Prostate gland (tissue), 2 donors: Measurements from ENCODE around the gene COG5. TPM values are rescaled to one million over a fixed set of nuclear protein-coding genes. Genes with fewer than 3 reads are reported as not detected.
A peak's percentile ranks its signal among the peaks of the same experiment; 100 is the strongest.

Experiments used
- DNase-seq: peaks from one replicate; pipeline ENCODE4 v3.0.0-alpha.2; 2019; ENCODE audit warnings: low spot score
- H3K27ac ChIP-seq, 2 donors: fragments of 200-600 bp; sonication (generic); 2 replicates each; pipeline ENCODE4 v1.5.1; 2017 to 2019
- H3K27me3 ChIP-seq: fragments of 200-600 bp; sonication (generic); replicated peaks from 2 replicates; pipeline ENCODE4 v1.5.1; 2019; ENCODE audit not compliant: insufficient read depth
- H3K36me3 ChIP-seq, 2 donors: fragments of 200-600 bp; sonication (generic); 1 replicate in 1 of 2; 2 replicates in 1 of 2; pipeline versions ENCODE4 v1.5.1 to v1.8.1; 2017 to 2019
- H3K4me1 ChIP-seq: fragments of 200-600 bp; sonication (generic); replicated peaks from 2 replicates; pipeline ENCODE4 v1.5.1; 2019
- H3K4me3 ChIP-seq, 2 donors: fragments of 200-600 bp; sonication (generic); 2 replicates each; pipeline ENCODE4 v1.5.1; 2017 to 2019
- H3K9me3 ChIP-seq: fragments of 200-600 bp; sonication (generic); 2 replicates; pipeline ENCODE4 v1.5.1; 2017
- POLR2A ChIP-seq: fragments of 450-650 bp; IDR thresholded peaks from one replicate; pipeline ENCODE4 v1.6.1; 2016; ENCODE audit warnings: antibody characterized with exemption, mild to moderate bottlenecking
- POLR2AphosphoS5 ChIP-seq: sonication (generic); formaldehyde crosslinking; IDR thresholded peaks from one replicate; pipeline ENCODE4 v1.6.1; 2017; ENCODE audit warnings: antibody characterized with exemption
- WGBS: methylation state at CpG from one replicate; pipeline ENCODE4 v1.1.5; 2018; 5-methylcytosine and 5-hydroxymethylcytosine counted together
- intact Hi-C: fragments of 100-400 bp; cut with DNase I; formaldehyde crosslinking; loops from one replicate; pipeline ENCODE4 v1.14.2; 2022
- total RNA-seq, 2 donors: library from RNA; depleted of rRNA; stranded (reverse); fragments of >200 nt; gene quantifications; one replicate each; pipeline ENCODE4 v1.1.0, GENCODE V29; 2016
- TF ChIP-seq, protein P1 (sequence below), 4 experiments: fragments of 200-600 bp in 2 of 4; fragments of 450-650 bp in 2 of 4; sonication (generic) in 2 of 4; IDR thresholded peaks; 1 replicate in 3 of 4; 2 replicates in 1 of 4; pipeline ENCODE4 v1.5.1; 2016 to 2019; ENCODE audit warnings: antibody characterized with exemption in 4 of 4, mild to moderate bottlenecking in 2 of 4, moderate library complexity in 2 of 4

The COG5 gene
- total RNA-seq, 2 donors from 2014 or later: 35.1 to 86.4 TPM

DNA sequence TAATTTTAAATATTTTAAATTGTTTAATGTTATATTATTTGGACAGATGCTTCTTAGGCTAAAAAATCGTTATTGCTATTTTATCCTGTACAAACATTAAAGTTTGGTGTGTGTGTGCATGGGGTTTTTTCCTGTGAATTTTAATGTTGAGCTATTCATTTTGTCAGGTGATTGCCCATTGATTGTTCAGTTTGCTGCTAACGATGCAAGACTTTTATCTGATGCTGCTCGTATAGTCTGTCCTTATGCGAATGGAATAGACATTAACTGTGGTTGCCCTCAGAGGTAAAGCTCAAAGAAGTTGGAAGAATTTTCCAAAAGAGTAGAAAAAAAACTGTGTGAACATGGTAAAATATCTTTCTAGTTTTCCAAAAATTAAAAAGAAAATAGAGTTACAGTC, 9.8 kb upstream of the COG5 start:
- no peak overlapping the region for H3K27ac ChIP-seq
- no peaks in the 10 kb centered on the region for H3K9me3 ChIP-seq
- WGBS: 80% methylated on average over 4 of the region's 4 CpGs
- no peaks in the 10 kb centered on the region for H3K27me3 ChIP-seq
- TF ChIP-seq POLR2A: no peak
- TF ChIP-seq, protein P1, sequence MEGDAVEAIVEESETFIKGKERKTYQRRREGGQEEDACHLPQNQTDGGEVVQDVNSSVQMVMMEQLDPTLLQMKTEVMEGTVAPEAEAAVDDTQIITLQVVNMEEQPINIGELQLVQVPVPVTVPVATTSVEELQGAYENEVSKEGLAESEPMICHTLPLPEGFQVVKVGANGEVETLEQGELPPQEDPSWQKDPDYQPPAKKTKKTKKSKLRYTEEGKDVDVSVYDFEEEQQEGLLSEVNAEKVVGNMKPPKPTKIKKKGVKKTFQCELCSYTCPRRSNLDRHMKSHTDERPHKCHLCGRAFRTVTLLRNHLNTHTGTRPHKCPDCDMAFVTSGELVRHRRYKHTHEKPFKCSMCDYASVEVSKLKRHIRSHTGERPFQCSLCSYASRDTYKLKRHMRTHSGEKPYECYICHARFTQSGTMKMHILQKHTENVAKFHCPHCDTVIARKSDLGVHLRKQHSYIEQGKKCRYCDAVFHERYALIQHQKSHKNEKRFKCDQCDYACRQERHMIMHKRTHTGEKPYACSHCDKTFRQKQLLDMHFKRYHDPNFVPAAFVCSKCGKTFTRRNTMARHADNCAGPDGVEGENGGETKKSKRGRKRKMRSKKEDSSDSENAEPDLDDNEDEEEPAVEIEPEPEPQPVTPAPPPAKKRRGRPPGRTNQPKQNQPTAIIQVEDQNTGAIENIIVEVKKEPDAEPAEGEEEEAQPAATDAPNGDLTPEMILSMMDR (IDR thresholded peaks at IDR 0.05): no peak
- no peak for TF ChIP-seq POLR2AphosphoS5
- no peaks in the 10 kb centered on the region for H3K36me3 ChIP-seq
- no peak for DNase-seq
- H3K4me1 ChIP-seq: no peaks in the 10 kb centered on the region
- H3K4me3 ChIP-seq: no peak overlapping the region
- intact Hi-C loops: no loop called here

DNA sequence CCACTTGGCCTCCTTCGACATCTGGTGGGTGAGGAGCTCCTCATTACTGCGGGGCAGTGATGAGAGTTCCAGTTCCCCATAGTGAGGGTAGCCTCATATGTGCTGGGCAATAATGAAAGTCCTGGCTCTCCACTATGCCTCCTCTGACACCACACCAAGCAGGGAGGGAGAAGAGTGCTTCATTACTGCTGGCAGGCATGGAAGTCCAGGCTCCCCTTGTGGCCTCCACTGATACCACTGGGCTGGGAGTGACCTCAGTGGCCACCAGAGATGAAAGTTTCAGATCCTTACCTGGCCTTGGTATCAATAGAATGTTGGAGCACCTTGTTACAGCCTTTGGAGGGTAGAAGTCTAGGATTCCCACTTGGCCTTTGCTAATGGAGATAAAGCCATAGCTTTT, 6.6 kb upstream of the COG5 start:
- no peaks in the 10 kb centered on the region for H3K27me3 ChIP-seq
- intact Hi-C loops: no loop called here
- TF ChIP-seq, protein P1 (IDR thresholded peaks at IDR 0.05): no peak
- TF ChIP-seq POLR2A (no peak), POLR2AphosphoS5 (no peak)

DNA sequence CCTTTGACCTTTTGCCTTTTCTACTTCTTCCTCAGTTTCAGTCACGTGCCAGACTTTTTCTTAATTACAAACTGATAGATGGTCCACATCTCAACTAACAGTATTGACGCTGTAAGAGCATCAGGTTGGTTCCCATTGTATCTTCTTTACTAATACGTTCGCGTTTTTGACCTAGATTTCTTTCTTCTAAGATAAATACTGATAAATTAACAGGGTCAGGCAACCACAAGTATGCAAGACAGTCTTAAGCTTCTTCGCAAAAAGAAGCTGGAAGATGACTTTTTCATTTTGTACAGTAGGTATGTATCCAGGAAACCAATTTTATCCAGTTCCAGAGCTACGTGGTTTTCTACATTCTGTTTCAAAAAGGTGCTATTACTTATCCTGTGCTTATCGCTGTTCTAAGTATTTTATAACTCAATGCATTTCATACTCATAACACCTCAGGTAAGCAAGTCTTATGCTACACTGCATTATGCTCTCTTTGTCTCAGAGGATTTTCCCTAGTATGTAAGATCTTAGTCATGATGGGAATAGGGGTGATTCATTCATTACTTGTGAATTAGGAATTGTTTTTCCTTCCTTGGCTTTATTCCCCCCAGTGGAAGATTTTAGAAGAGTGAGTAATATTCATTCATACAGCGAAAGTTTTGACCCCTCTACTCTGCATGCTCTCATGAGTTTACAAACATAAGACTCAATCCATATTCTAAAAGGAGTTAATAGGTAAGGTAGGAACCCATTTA, 1.0 kb upstream of the COG5 start:
- peak overlapping the region; percentile 90 to 96 for H3K4me3 ChIP-seq
- TF ChIP-seq POLR2AphosphoS5 (no peak), POLR2A (no peak)
- TF ChIP-seq, protein P1 (IDR thresholded peaks at IDR 0.05): no peak
- peak overlapping the region; percentile 96 for H3K27ac ChIP-seq
- no peak for DNase-seq
- no peaks in the 10 kb centered on the region for H3K9me3 ChIP-seq
- H3K27me3 ChIP-seq: no peaks in the 10 kb centered on the region
- H3K4me1 ChIP-seq: peaks cover 7% of the 10 kb centered on the region
- 35% methylated on average over 9 of the region's 9 CpGs for WGBS
- intact Hi-C loops: loop anchor here (10.0 kb wide), 1 partner anchor 310 kb away; no protein-coding TSS in a partner anchor
- H3K36me3 ChIP-seq: no peaks in the 10 kb centered on the region

More for the DNA sequence above, 6.6 kb upstream of the COG5 start:
- Histone ChIP-seq H3K36me3 (no peaks in the 10 kb centered on the region), H3K4me3 (no peak overlapping the region), H3K4me1 (no peaks in the 10 kb centered on the region), H3K27ac (no peak overlapping the region), H3K9me3 (no peaks in the 10 kb centered on the region)
- 94% methylated on average over 2 of the region's 2 CpGs for WGBS
- no peak for DNase-seq

DNA sequence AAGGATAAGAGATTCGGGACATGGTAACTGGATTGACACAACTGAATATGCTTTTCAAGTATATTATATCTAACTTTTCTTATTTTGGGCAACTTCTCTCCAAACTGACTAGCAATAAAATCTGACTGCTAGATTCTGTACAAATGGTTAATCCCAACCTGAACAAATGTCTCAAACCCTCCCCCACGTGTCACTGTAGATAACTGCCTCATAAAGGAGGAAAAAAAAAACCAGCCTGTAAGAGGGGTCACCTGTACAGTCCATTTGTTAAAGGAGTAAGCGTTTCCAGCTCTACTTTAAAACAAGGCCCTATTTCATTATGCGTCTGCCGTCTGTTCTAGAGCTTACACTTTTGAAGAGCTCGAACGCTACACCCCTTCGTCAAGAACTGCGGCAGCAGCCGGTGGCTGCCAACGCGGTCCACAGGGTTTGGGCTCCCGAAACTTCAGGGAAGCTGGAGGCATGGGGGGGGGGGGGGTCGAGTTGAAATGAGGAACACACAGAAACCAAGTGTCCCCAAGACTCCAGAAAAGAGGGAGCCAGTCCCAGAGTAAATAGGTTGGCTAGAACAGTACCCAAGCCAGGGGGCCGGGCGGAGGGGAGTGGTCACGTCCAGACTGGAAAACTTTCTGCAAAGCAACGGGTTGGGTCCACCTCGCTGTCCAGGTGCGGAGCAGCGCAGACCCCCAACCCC, 492 bp downstream of the COG5 start:
- Histone ChIP-seq H3K9me3 (no peaks in the 10 kb centered on the region), H3K4me3 (peak overlapping the region; percentile 90 to 96), H3K27me3 (no peaks in the 10 kb centered on the region), H3K4me1 (peaks cover 7% of the 10 kb centered on the region), H3K27ac (peak overlapping the region; percentile 96), H3K36me3 (no peaks in the 10 kb centered on the region)
- TF ChIP-seq, protein P1 (IDR thresholded peaks at IDR 0.05): no peak
- TF ChIP-seq POLR2AphosphoS5 (no peak), POLR2A (no peak)
- no peak for DNase-seq
- intact Hi-C loops: loop anchor here (10.0 kb wide), 1 partner anchor 312 kb away; no protein-coding TSS in a partner anchor
- 3% methylated on average over 21 of the region's 21 CpGs for WGBS
